HG03196 (cell line): Measurements from ENCODE around the gene PLIN1.

Experiments used
- ATAC-seq: cut with Tn5 transposase; IDR thresholded peaks from one replicate; pipeline ENCODE4 v1.9.1; 2021; ENCODE audit not compliant: unreplicated experiment

The PLIN1 gene

DNA sequence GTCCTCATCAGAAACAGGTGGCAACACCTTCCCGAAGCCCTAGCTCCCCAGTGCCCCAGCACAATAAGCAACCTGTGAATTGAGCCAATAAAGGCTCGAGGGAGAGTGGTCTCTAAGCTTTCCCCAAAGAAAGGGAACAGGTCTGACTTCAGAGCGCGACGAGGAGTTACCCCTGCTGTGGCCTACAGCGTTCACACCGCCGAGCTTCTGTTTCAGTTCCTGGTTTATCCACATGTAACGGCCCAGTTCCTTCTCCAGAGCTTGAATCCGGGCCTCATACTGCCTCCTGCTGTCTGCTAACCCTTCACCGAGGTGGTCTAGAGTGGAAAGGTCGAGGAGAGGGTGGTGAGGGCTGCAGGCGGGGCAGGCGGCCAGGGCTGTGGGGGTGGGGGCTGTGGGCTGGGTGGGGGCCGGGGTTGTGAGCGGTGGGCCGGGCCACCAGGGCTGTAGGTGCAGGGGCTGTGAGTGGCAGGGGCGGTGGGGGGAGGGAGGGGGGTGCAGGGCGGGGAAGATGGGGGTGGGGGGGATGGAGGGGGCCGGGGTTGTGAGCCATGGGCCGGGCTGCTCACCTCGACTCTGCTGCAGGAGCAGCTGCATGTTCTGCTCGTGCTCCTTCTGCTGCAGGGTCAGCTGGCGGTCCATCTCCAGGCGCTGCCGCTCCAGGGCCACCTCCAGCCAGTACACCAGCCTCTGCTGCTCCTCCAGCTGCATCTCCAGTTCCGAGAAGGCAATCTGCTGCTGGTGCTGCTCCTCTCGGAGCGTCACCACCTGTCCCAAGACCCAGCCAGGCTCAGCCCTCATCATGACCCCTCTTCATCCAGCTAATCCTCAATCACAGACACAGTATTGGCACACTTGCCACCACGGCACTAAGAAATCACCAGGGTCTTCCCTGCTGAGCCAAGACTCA lies 50.1 kb downstream of the PLIN1 start:
- no peak for ATAC-seq

DNA sequence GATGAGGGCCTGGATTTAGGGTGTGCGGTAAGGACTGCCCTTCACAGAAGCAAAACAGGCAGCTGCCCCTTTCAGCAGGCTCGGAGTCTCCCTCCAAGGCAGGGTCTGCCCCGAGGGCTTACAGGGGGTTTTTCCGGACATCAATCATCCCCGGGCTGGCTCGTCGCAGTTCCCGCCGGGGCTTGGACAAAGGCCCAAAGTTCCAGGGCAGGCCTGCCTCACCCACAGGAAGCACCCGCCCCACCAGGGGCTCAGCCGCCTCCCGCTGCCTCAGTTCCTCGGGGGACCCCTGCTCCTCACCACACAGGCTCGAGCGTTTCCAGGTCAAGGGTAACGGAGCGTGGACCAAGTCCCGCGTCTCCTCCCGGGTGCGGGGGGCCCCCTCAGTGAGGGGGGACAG lies 50.9 kb downstream of the PLIN1 start:
- no peak for ATAC-seq

DNA sequence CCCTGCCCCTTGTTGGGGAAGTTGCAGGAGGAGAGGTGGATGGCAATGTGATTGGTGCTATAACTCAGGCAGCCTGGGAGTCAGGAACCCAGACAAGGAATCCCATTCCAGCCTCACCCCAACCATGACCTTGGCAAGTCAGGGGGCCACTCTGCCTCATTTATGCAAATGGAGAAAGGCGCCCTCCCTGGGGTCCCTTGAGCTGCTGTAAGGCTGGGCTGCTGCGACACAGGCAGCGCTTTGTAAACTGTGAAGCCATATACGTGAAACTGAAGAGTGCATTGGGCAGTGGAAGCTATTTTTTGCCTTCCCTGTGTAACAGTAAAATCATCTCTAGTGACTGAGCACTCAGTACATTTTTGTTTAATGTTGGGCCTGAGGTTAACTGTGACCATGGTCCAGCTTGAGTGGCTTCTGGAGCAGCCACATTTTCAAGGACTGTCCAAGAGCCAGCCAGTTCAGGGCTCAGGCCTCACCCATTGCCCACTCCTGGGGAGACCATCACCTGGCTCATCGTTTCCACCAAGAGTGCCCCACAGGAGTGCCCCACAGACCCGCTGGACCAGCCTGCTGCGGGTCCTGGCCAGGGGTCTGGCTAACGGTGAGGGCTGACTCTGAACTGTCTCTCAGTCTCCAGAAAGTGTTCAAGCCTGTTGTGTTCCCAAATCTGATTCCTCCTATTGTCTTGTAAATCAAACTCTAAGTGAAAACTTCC lies 51.8 kb downstream of the PLIN1 start:
- ATAC-seq, result no peak

DNA sequence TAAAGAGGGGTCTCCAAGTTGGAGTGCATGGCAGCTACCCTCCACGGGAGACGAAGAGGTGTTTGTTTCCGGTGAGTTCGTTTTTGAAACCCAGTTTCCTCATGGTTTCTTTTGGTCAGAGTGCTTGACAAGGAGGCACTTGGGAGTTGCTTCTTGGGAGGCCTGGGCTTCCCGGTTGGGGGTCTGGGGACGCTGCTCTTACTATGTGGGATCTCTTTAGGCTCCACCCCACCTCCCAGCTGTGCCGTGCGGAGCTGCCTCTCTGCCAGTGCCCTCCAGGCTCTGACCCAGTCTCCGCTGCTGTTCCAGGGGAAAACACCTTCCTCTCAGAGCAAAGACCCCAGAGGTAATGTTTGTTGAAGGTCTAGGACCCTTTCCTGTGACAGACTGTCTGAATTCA lies 53.5 kb downstream of the PLIN1 start:
- ATAC-seq, result no peak

DNA sequence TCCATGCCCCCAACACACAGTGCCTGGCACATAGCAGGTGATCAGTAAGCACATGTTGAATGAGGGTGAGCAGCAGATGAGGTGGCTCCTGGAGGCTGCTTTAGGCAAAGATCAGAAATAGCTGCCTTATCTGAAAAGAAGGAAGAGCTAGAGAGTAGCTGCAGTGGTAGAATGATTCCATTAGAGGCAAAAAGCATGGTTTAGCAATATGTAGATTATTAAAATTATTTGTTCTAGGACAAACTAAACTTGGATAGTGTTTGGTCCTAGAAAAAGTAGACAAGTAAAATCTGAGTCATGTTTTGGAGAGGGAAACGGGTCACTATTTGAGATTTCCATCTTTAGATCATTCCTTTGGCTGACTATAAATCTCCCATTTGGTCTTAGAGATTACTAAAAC lies 56.0 kb downstream of the PLIN1 start:
- ATAC-seq, result no peak

DNA sequence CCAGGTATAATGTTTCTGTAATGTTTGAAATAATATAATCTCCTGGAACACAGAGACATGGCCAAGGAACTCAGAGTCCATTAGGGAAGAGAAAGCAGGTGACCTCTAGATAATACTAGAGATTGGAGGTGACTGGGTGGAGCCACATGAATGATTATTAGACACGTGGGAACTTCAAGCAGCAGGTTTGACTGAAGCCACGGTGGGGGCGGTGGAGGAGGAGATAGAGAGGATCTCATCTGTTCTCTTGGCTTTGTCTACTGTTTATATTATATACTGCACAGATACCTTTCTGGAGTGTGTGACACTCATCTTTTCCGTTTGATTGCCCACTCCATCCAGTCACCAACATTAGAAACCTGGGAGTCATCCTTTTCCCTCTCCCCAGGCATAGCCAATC lies 57.6 kb downstream of the PLIN1 start:
- no peak for ATAC-seq

DNA sequence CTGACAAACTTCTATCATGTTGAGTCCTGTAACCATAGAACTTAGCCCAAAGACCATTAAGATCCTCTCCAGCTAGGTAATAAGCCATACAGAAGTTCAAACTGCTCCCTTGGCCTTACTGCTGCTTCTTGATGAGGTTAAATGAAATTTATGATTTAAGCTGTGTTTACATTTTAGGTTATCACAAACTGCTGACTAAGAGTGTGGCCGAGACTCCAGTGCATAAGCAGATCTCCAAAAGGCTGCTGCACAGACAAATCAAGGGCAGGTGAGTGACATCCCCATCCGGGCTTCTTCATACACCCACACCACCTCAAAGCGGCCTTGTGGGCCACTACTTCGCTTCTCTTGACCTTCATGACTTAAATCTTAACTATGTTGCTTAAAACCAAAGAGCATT lies 62.9 kb downstream of the PLIN1 start:
- no peak for ATAC-seq

DNA sequence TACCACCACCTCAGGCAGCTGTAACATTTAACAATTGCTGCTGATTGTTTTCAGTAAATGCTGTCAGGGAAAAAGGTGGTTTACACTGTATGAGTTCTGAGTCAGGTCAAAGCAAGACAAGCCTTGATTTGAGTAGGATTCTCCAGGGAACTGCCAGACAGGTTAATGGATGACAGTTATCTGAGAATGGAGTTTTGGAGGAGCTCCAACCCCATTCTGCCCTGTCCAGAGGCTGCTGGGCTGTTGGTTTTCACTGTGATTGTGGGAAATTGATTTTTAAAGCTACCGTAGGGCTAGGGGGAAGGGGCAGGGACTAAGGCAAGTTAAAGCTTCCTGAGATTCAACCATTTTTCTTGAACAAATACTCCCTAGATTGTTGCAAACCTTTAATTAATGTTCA lies 64.0 kb downstream of the PLIN1 start:
- ATAC-seq, result no peak
